Upper lobe of left lung (tissue), 4 donors: ENCODE results near the gene MAD1L1.

Experiments
- EP300 ChIP-seq, 4 donors: sonication (generic); formaldehyde crosslinking; IDR thresholded peaks; one replicate each; pipeline ENCODE4 v1.5.1; 2017; ENCODE audit warnings: antibody characterized with exemption in 4 of 4, control low read depth in 2 of 4
- POLR2A ChIP-seq, 4 donors: fragments of 450-650 bp; IDR thresholded peaks; one replicate each; pipeline ENCODE4 v1.5.1; 2016 to 2017; ENCODE audit warnings: antibody characterized with exemption in 4 of 4, mild to moderate bottlenecking in 2 of 4
- POLR2AphosphoS5 ChIP-seq, 2 donors: sonication (generic); formaldehyde crosslinking; IDR thresholded peaks; one replicate each; pipeline ENCODE4 v1.5.1; 2017; ENCODE audit warnings: antibody characterized with exemption in 2 of 2
- TF ChIP-seq, protein P1 (sequence below), 6 experiments: fragments of 450-650 bp in 4 of 6; fragments of 200-600 bp in 2 of 6; sonication (generic) in 2 of 6; IDR thresholded peaks; one replicate each; pipeline ENCODE4 v1.5.1; 2016 to 2019; ENCODE audit warnings: antibody characterized with exemption in 6 of 6

DNA sequence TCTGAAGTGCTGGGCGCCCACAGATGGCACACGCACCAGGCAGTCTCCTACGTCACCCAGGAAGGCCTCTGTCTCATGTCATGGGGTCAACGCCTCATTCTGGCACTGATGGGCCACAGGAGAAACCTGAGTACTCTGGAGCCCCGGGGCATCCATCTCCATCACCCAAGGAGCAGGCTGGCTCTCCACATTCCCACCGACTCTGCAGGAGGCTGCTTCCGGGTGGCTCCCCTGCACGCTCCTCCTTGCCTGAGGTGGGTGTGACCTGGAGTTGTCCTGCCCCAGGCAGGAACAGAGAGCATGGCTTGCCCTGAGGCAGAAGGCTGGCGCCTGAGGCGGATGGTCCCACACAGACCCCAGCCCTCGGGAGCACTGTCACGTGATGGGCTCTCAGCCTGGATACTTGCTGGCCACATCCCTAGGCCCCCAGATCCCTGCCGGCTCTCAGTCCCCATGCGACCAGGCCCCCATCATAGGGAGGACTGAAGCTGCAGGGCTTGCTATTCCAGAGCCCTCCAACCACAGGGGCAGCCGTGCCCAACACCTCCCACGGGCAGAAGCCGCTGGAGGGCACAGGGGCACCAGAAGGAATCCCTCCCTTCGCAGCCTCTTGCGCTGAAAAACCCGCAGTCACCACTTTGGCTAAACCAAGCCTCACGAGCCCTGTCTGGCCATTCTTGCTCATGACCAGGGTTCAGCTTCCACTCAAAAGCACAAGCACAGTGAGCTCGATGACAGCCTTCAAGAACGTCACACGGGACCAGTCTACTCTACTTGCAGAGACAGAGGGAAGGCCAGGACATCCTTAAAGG is 80.7 kb downstream of the MAD1L1 start:
- no peak for TF ChIP-seq EP300 (IDR thresholded peaks at IDR 0.05)
- no peak for TF ChIP-seq POLR2A (IDR thresholded peaks at IDR 0.05)
- TF ChIP-seq POLR2AphosphoS5 (IDR thresholded peaks at IDR 0.05) = no peak
- TF ChIP-seq, protein P1, sequence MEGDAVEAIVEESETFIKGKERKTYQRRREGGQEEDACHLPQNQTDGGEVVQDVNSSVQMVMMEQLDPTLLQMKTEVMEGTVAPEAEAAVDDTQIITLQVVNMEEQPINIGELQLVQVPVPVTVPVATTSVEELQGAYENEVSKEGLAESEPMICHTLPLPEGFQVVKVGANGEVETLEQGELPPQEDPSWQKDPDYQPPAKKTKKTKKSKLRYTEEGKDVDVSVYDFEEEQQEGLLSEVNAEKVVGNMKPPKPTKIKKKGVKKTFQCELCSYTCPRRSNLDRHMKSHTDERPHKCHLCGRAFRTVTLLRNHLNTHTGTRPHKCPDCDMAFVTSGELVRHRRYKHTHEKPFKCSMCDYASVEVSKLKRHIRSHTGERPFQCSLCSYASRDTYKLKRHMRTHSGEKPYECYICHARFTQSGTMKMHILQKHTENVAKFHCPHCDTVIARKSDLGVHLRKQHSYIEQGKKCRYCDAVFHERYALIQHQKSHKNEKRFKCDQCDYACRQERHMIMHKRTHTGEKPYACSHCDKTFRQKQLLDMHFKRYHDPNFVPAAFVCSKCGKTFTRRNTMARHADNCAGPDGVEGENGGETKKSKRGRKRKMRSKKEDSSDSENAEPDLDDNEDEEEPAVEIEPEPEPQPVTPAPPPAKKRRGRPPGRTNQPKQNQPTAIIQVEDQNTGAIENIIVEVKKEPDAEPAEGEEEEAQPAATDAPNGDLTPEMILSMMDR (IDR thresholded peaks at IDR 0.05) = no peak
